Esophagus muscularis mucosa (tissue), 4 donors: ENCODE data around the gene ZNF407. TPM values are rescaled to one million over a fixed set of nuclear protein-coding genes. Genes with fewer than 3 reads are reported as not detected.

Source experiments
- DNase-seq: peaks from one replicate; pipeline ENCODE4 v3.0.0-alpha.2; 2017; ENCODE audit errors: extremely low spot score
- H3K27ac ChIP-seq, 4 donors: fragments of 200-600 bp; sonication (generic); replicated peaks in 1 of 4; 1 replicate in 3 of 4; 2 replicates in 1 of 4; pipeline ENCODE4 v1.5.1; 2016 to 2019; ENCODE audit warnings: mild to moderate bottlenecking in 1 of 4
- H3K27me3 ChIP-seq, 4 donors: fragments of 200-600 bp; sonication (generic); one replicate each; pipeline versions ENCODE4 v1.5.1 to v1.6.0; 2016 to 2019
- H3K36me3 ChIP-seq, 4 donors: fragments of 200-600 bp; sonication (generic); one replicate each; pipeline ENCODE4 v1.5.1; 2016 to 2019
- H3K4me1 ChIP-seq, 4 donors: fragments of 200-600 bp; sonication (generic); one replicate each; pipeline ENCODE4 v1.5.1; 2016 to 2019
- H3K4me3 ChIP-seq, 4 donors: fragments of 200-600 bp; sonication (generic); 1 replicate in 2 of 4; 2 replicates in 2 of 4; pipeline ENCODE4 v1.5.1; 2016 to 2019; ENCODE audit warnings: mild to moderate bottlenecking in 4 of 4, moderate library complexity in 1 of 4
- H3K9me3 ChIP-seq, 4 donors: fragments of 200-600 bp; sonication (generic); 1 replicate in 3 of 4; 2 replicates in 1 of 4; pipeline ENCODE4 v1.5.1; 2016 to 2019
- EP300 ChIP-seq: sonication (generic); formaldehyde crosslinking; IDR thresholded peaks from one replicate; pipeline ENCODE4 v1.6.1; 2017; ENCODE audit warnings: antibody characterized with exemption
- POLR2A ChIP-seq: fragments of 450-650 bp; IDR thresholded peaks from one replicate; pipeline ENCODE4 v1.6.1; 2017; ENCODE audit warnings: antibody characterized with exemption, moderate library complexity, mild to moderate bottlenecking, low read depth
- POLR2AphosphoS5 ChIP-seq, 2 donors: sonication (generic); formaldehyde crosslinking; IDR thresholded peaks; one replicate each; pipeline ENCODE4 v1.6.1; 2017; ENCODE audit warnings: antibody characterized with exemption in 2 of 2
- WGBS: methylation state at CpG from one replicate; pipeline ENCODE4 v1.1.5; 2018; 5-methylcytosine and 5-hydroxymethylcytosine counted together
- intact Hi-C: fragments of 100-400 bp; cut with DNase I; formaldehyde crosslinking; loops from one replicate; pipeline ENCODE4 v1.15.1; 2023
- total RNA-seq, 4 donors: library from RNA; depleted of rRNA; stranded (reverse); fragments of >200 nt; gene quantifications; one replicate each; pipeline versions ENCODE4 v1.1.0 to v1.2.1, GENCODE V29; 2016
- TF ChIP-seq, protein P1 (sequence below), 3 experiments: fragments of 200-600 bp in 2 of 3; fragments of 450-650 bp in 1 of 3; sonication (generic) in 2 of 3; IDR thresholded peaks; one replicate each; pipeline ENCODE4 v1.5.1; 2017 to 2019; ENCODE audit warnings: antibody characterized with exemption in 3 of 3, mild to moderate bottlenecking in 2 of 3, moderate library complexity in 1 of 3

The ZNF407 gene
- total RNA-seq, 4 donors from 2014 or later: 13.9 to 19.1 (median 17.2) TPM

DNA sequence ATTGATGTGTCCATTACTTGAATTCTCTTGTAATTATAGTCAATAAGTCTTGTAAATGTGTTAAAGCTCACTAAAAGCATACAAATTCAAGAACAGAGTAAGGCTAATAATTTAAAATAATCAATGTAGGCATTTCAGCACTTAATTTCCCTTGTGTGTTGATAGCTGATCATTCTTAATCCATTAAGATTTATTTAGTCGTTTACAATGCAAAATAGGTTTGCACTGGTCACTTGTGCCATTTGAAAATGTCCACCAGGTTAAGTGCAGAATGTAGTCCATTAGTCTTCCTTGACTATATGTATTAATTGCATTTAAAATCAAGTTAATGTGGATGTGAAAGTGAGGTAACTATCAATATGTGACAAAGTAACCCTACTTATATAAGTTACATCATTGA lies 39.4 kb downstream of the ZNF407 start:
- H3K27me3 ChIP-seq: no peaks in the 10 kb centered on the region
- H3K4me3 ChIP-seq: no peak overlapping the region
- intact Hi-C loops: no loop called here
- H3K27ac ChIP-seq: no peak overlapping the region
- H3K4me1 ChIP-seq: no peaks in the 10 kb centered on the region
- H3K9me3 ChIP-seq: no peaks in the 10 kb centered on the region
- H3K36me3 ChIP-seq: peaks cover 9 to 37% (median 27%) of the 10 kb centered on the region in 4 donors
- TF ChIP-seq POLR2A (no peak), POLR2AphosphoS5 (IDR thresholded peaks at IDR 0.05) (no peak)
- TF ChIP-seq, protein P1, sequence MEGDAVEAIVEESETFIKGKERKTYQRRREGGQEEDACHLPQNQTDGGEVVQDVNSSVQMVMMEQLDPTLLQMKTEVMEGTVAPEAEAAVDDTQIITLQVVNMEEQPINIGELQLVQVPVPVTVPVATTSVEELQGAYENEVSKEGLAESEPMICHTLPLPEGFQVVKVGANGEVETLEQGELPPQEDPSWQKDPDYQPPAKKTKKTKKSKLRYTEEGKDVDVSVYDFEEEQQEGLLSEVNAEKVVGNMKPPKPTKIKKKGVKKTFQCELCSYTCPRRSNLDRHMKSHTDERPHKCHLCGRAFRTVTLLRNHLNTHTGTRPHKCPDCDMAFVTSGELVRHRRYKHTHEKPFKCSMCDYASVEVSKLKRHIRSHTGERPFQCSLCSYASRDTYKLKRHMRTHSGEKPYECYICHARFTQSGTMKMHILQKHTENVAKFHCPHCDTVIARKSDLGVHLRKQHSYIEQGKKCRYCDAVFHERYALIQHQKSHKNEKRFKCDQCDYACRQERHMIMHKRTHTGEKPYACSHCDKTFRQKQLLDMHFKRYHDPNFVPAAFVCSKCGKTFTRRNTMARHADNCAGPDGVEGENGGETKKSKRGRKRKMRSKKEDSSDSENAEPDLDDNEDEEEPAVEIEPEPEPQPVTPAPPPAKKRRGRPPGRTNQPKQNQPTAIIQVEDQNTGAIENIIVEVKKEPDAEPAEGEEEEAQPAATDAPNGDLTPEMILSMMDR (IDR thresholded peaks at IDR 0.05): no peak
- WGBS: 100% methylated on average over 1 of the region's 1 CpG
- no peak for DNase-seq

DNA sequence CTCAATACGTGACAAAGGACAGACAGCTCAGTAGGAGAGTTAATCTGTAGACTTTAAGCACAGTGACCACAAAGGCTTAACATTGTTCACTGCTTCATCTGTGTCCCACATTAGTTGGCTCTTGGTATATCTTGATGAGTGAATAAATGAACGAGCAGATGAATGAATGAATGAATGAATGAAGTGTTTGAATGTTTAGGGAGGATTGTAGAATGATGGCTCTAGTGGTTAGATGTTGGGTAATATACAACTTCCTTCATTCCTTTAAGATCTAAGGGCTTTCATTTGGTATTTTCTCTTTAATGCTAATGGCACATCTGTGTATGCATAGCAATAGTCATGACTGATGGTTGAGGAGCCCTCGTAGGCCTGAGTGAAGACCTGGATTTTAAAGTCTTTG lies 40.5 kb downstream of the ZNF407 start:
- H3K27me3 ChIP-seq: no peaks in the 10 kb centered on the region
- WGBS: 89% methylated on average over 3 of the region's 3 CpGs
- no peaks in the 10 kb centered on the region for H3K4me1 ChIP-seq
- H3K9me3 ChIP-seq: no peaks in the 10 kb centered on the region
- H3K36me3 ChIP-seq: peaks cover 3 to 25% (median 16%) of the 10 kb centered on the region in 4 donors
- no peak for DNase-seq
- no peak overlapping the region for H3K4me3 ChIP-seq
- TF ChIP-seq POLR2AphosphoS5 (IDR thresholded peaks at IDR 0.05) (no peak), EP300 (no peak), POLR2A (no peak)
- TF ChIP-seq, protein P1 (IDR thresholded peaks at IDR 0.05): no peak
- intact Hi-C loops: no loop called here
- no peak overlapping the region for H3K27ac ChIP-seq

DNA sequence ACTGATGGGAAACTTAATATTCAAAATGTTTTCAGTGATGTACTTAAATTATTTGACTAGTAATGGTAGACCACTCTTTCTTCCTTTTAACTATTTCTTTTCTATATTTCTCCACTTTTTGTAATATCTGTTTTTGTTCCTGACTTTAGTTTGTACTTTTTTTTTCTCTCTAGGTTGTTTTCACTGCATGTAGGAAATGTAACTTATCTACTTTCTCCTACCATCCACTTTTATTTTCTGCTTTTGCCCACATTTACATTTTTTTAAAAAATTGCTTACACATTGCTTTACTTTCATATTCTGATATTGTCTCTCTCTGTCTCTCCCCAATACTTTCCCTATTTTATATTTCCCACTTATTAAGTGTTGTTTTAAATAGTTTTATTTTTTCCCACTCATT lies 47.0 kb downstream of the ZNF407 start:
- Histone ChIP-seq H3K27ac (no peak overlapping the region), H3K27me3 (no peaks in the 10 kb centered on the region), H3K4me1 (peaks cover 0 to 7% (median 2%) of the 10 kb centered on the region in 4 donors), H3K4me3 (no peak overlapping the region), H3K36me3 (peaks cover 0 to 9% (median 2%) of the 10 kb centered on the region in 4 donors), H3K9me3 (no peaks in the 10 kb centered on the region)
- DNase-seq: no peak
- TF ChIP-seq POLR2A: no peak
- TF ChIP-seq EP300: no peak
- TF ChIP-seq, protein P1 (IDR thresholded peaks at IDR 0.05): no peak
- TF ChIP-seq POLR2AphosphoS5 (IDR thresholded peaks at IDR 0.05): no peak
- intact Hi-C loops: no loop called here

DNA sequence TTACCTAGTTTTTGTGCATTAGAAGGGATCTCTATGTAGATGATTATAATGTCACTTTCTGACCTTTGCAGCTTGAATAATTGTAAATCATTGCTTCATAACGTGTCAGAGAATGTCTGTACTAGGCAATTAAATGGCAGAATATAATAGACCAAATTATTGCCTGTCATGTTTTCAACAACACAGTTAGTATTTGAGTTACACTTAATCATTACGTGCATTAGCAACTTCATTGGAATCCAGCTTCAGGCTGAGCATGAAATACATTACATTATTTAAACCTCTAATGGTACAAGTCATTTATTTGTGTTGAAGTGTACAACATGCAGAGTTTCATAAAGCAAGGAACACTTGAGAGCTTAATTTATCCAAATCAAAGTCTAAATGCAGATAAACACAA lies 48.0 kb downstream of the ZNF407 start:
- no peak for DNase-seq
- Histone ChIP-seq H3K27me3 (no peaks in the 10 kb centered on the region), H3K4me1 (peaks cover 0 to 7% (median 2%) of the 10 kb centered on the region in 4 donors), H3K36me3 (peaks cover 0 to 9% (median 2%) of the 10 kb centered on the region in 4 donors), H3K4me3 (no peak overlapping the region), H3K9me3 (no peaks in the 10 kb centered on the region), H3K27ac (no peak overlapping the region)
- intact Hi-C loops: no loop called here
- no peak for TF ChIP-seq POLR2AphosphoS5 (IDR thresholded peaks at IDR 0.05)
- TF ChIP-seq POLR2A: no peak
- no peak for TF ChIP-seq EP300
- TF ChIP-seq, protein P1 (IDR thresholded peaks at IDR 0.05): no peak
- 72% methylated on average over 2 of the region's 2 CpGs for WGBS

DNA sequence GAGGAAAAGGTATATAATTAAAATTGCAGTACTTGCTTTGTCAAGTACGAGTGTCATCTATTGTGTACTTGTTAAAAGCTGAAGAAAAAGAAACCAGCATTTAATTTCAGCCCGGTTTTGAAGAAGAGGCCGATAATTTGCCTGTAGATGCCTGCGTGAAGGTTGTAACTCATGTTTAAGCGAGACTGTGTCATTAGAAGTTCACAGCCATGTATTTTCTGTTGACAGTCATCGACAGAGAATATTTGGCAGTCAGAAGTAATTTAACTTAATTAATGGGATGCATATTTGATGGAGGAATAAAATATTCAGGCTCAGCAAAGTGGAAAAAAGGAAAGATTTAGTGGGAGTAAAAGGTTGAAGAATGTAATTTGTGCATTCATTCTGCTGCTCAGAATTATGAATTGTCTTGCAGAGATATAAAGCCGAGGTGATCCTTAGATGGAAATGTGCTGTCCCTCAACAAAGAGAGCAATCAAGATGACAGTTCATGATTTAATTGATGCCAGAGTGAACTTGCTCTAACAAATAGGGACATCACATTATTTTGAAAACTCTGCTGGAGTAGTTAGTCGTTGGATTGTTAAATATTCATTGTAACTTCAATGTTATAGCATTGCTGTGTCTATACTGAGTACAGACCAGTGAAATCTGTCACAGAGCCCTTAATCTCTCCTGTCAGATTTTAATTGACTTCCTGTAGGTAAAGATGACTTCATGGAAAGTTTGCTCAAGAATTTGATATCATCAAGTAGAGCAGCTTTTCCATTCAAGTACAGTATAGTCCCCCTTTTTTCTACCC lies 53.9 kb downstream of the ZNF407 start:
- no peak overlapping the region for H3K4me3 ChIP-seq
- H3K27ac ChIP-seq: no peak overlapping the region
- no peaks in the 10 kb centered on the region for H3K27me3 ChIP-seq
- TF ChIP-seq POLR2AphosphoS5 (IDR thresholded peaks at IDR 0.05) (no peak), POLR2A (no peak), EP300 (no peak)
- TF ChIP-seq, protein P1 (IDR thresholded peaks at IDR 0.05): no peak
- 84% methylated on average over 8 of the region's 8 CpGs for WGBS
- no peak for DNase-seq
- no peaks in the 10 kb centered on the region for H3K9me3 ChIP-seq
- peaks cover 0 to 9% (median 2%) of the 10 kb centered on the region in 4 donors for H3K36me3 ChIP-seq
- no peaks in the 10 kb centered on the region for H3K4me1 ChIP-seq
- intact Hi-C loops: loop anchor here (5.0 to 10.0 kb wide), 3 partner anchors 513 to 1696 kb away; no protein-coding TSS in a partner anchor
